CD4-positive, alpha-beta T cell treated with Interleukin-1 beta for 1 hour (primary cell): ENCODE data around the gene GAPDH.
"Not testable (repeated sequence)": the region's sequence is repeated elsewhere in the genome, so short reads cannot be mapped to it uniquely, and the experiment has no call there.

ENCODE experiments used
- DNase-seq, 2 donors: peaks; one replicate each; pipeline ENCODE4 v3.0.0-alpha.2; 2020 to 2022

Gene GAPDH

GRCh38 chr12:6547566-6547965 lies 13.2 kb downstream of the GAPDH start:
- no peak for DNase-seq

GRCh38 chr12:6547987-6548386 lies 13.7 kb downstream of the GAPDH start:
- DNase-seq, result no peak

- no peak for DNase-seq
Measured at GRCh38 chr12:6548556-6548955, 14.2 kb downstream of the GAPDH start.

- DNase-seq, result no peak
Measured at GRCh38 chr12:6548966-6549683, 14.8 kb downstream of the GAPDH start.

GRCh38 chr12:6549684-6550151 lies 15.4 kb downstream of the GAPDH start:
- DNase-seq, result no peak

GRCh38 chr12:6550294-6551062 lies 16.2 kb downstream of the GAPDH start:
- DNase-seq, result peak in 1 of 2 donors; percentile 38

- DNase-seq, result no peak
Measured at GRCh38 chr12:6551063-6551461, 16.7 kb downstream of the GAPDH start.

- no peak for DNase-seq
Measured at GRCh38 chr12:6551496-6552139, 17.3 kb downstream of the GAPDH start.

GRCh38 chr12:6552140-6552551 lies 17.8 kb downstream of the GAPDH start:
- no peak for DNase-seq

- no peak for DNase-seq
Measured at GRCh38 chr12:6553051-6553868, 18.9 kb downstream of the GAPDH start.

- peak; percentile 72 to 77 for DNase-seq
Measured at GRCh38 chr12:6554168-6555017, 20.1 kb downstream of the GAPDH start.

- no peak for DNase-seq
Measured at GRCh38 chr12:6555018-6555691, 20.8 kb downstream of the GAPDH start.

GRCh38 chr12:6556496-6556817 lies 22.1 kb downstream of the GAPDH start:
- DNase-seq, result not testable (repeated sequence)

GRCh38 chr12:6556857-6557256 lies 22.5 kb downstream of the GAPDH start:
- DNase-seq, result no peak

GRCh38 chr12:6558014-6558760 lies 23.9 kb downstream of the GAPDH start:
- peak; percentile 71 to 79 for DNase-seq

GRCh38 chr12:6559500-6559899 lies 25.2 kb downstream of the GAPDH start:
- no peak for DNase-seq

- DNase-seq, result no peak
Measured at GRCh38 chr12:6560501-6561205, 26.3 kb downstream of the GAPDH start.

- DNase-seq, result no peak
Measured at GRCh38 chr12:6562881-6563280, 28.6 kb downstream of the GAPDH start.

- DNase-seq, result peak; percentile 58 to 66
Measured at GRCh38 chr12:6563448-6564050, 29.2 kb downstream of the GAPDH start.
